Ishikawa (cell line): Measurements from ENCODE around the gene SLCO3A1.

Experiments
- CEBPB ChIP-seq: IDR thresholded peaks from 2 replicates; pipeline ENCODE4 v1.6.1; 2012
- CREB1 ChIP-seq: IDR thresholded peaks from 2 replicates; pipeline ENCODE4 v1.6.1; 2012; ENCODE audit warnings: low read depth
- FOXM1 ChIP-seq: IDR thresholded peaks from 2 replicates; pipeline ENCODE4 v1.6.1; 2012; ENCODE audit warnings: low read depth, borderline replicate concordance
- NFIC ChIP-seq: IDR thresholded peaks from 2 replicates; pipeline ENCODE4 v1.6.1; 2012
- RAD21 ChIP-seq: IDR thresholded peaks from 2 replicates; pipeline ENCODE4 v1.6.1; 2012; ENCODE audit warnings: low read depth
- TAF1 ChIP-seq: IDR thresholded peaks from 2 replicates; pipeline ENCODE4 v1.6.1; 2012; ENCODE audit warnings: low read depth, mild to moderate bottlenecking
- TCF12 ChIP-seq: IDR thresholded peaks from 2 replicates; pipeline ENCODE4 v1.6.1; 2012; ENCODE audit warnings: low read depth
- YY1 ChIP-seq: IDR thresholded peaks from 2 replicates; pipeline ENCODE4 v1.6.1; 2012; ENCODE audit warnings: low read depth
- TF ChIP-seq, protein P1 (sequence below): IDR thresholded peaks from 2 replicates; pipeline ENCODE4 v1.6.1; 2012; ENCODE audit warnings: low read depth, mild to moderate bottlenecking

DNA sequence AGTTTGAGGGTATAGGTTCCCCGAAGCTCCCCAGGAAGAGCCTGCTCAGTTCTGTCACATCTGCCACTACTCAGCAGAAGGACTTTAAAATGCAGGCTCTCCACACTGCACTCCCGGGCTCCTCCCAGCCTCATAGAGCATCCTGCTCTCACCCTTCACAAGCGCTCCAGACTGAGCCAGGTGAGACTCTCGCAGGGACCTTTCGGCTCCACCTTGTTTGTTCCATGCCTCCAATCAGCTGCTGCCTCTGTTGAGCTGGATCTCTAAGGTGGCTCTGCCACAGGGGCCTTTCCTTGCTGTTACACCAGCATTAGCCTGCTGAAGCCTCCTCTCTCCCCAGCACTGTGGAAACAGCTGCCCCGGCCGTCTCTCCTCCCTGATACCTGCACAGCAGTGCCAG is 56.1 kb downstream of the SLCO3A1 start:
- TF ChIP-seq CEBPB (no peak), RAD21 (no peak), TCF12 (no peak), YY1 (no peak), FOXM1 (no peak), TAF1 (no peak), NFIC (no peak), CREB1 (no peak)
- TF ChIP-seq, protein P1, sequence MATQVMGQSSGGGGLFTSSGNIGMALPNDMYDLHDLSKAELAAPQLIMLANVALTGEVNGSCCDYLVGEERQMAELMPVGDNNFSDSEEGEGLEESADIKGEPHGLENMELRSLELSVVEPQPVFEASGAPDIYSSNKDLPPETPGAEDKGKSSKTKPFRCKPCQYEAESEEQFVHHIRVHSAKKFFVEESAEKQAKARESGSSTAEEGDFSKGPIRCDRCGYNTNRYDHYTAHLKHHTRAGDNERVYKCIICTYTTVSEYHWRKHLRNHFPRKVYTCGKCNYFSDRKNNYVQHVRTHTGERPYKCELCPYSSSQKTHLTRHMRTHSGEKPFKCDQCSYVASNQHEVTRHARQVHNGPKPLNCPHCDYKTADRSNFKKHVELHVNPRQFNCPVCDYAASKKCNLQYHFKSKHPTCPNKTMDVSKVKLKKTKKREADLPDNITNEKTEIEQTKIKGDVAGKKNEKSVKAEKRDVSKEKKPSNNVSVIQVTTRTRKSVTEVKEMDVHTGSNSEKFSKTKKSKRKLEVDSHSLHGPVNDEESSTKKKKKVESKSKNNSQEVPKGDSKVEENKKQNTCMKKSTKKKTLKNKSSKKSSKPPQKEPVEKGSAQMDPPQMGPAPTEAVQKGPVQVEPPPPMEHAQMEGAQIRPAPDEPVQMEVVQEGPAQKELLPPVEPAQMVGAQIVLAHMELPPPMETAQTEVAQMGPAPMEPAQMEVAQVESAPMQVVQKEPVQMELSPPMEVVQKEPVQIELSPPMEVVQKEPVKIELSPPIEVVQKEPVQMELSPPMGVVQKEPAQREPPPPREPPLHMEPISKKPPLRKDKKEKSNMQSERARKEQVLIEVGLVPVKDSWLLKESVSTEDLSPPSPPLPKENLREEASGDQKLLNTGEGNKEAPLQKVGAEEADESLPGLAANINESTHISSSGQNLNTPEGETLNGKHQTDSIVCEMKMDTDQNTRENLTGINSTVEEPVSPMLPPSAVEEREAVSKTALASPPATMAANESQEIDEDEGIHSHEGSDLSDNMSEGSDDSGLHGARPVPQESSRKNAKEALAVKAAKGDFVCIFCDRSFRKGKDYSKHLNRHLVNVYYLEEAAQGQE: no peak
